ENCODE data around the gene TDRD9.
A peak's percentile ranks its signal among the peaks of the same experiment; 100 is the strongest.
"Not testable (repeated sequence)": the region's sequence is repeated elsewhere in the genome, so short reads cannot be mapped to it uniquely, and the experiment has no call there.

TDRD9 gene

GRCh38 chr14:103887557-103888115, 40.6 kb upstream of the TDRD9 start:
- no peaks in the 10 kb centered on the region for H3K27me3 Mint-ChIP-seq
- H3K4me3 Mint-ChIP-seq, result no peak overlapping the region
- no peaks in the 10 kb centered on the region for H3K9me3 Mint-ChIP-seq
- no peaks in the 10 kb centered on the region for H3K4me1 Mint-ChIP-seq
- H3K27ac Mint-ChIP-seq, result no peak overlapping the region
- H3K36me3 Mint-ChIP-seq, result no peaks in the 10 kb centered on the region

DNA sequence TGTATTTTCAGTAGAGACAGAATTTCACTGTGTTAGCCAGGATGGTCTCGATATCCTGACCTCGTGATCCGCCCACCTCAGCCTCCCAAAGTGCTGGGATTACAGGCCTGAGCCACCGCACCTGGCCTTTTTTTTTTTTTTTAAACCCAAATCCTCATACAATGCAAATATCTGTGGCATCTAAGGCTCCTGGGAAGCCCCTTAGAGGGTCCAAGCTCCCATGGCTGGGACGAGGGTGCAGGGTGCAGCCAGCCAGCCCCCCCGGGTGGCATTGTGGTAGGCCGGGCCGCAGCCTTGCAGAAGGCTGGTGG, 39.3 kb upstream of the TDRD9 start:
- H3K36me3 Mint-ChIP-seq, H3K4me3 Mint-ChIP-seq, H3K4me1 Mint-ChIP-seq: not testable (repeated sequence)

GRCh38 chr14:103889313-103890051, 38.8 kb upstream of the TDRD9 start:
- H3K9me3 Mint-ChIP-seq, result no peaks in the 10 kb centered on the region
- no peak overlapping the region for H3K27ac Mint-ChIP-seq
- H3K36me3 Mint-ChIP-seq, result no peaks in the 10 kb centered on the region
- H3K4me3 Mint-ChIP-seq, result no peak overlapping the region
- no peaks in the 10 kb centered on the region for H3K27me3 Mint-ChIP-seq
- H3K4me1 Mint-ChIP-seq, result no peaks in the 10 kb centered on the region

More for the DNA sequence above, 39.3 kb upstream of the TDRD9 start:
- H3K27ac Mint-ChIP-seq, H3K27me3 Mint-ChIP-seq, H3K9me3 Mint-ChIP-seq: not testable (repeated sequence)

DNA sequence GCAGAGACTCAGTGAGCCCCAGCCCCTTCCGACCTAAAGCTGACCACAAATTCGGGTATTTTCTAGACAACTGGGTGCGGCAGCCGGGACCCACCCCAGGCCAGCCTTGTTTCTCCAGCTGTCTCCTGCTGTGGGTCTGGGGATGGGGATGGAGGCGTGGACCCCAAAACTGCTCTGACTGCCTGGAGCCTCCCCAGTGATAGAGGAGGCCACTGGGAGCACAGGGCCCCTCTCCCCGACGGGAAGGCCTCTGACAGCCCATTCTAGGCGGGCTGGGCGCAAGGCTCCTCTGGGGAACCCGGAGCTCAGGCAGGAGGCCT, 38.2 kb upstream of the TDRD9 start:
- no peaks in the 10 kb centered on the region for H3K4me1 Mint-ChIP-seq
- H3K9me3 Mint-ChIP-seq, result no peaks in the 10 kb centered on the region
- H3K27me3 Mint-ChIP-seq, result no peaks in the 10 kb centered on the region
- H3K27ac Mint-ChIP-seq, result no peak overlapping the region
- H3K4me3 Mint-ChIP-seq, result no peak overlapping the region
- no peaks in the 10 kb centered on the region for H3K36me3 Mint-ChIP-seq

- no peaks in the 10 kb centered on the region for H3K36me3 Mint-ChIP-seq
- H3K27ac Mint-ChIP-seq, result no peak overlapping the region
- no peak overlapping the region for H3K4me3 Mint-ChIP-seq
- no peaks in the 10 kb centered on the region for H3K9me3 Mint-ChIP-seq
- no peaks in the 10 kb centered on the region for H3K4me1 Mint-ChIP-seq
- no peaks in the 10 kb centered on the region for H3K27me3 Mint-ChIP-seq
These were observed 37.2 kb upstream of the TDRD9 start for GRCh38 chr14:103890821-103891666.

- Mint-ChIP-seq H3K9me3 (no peaks in the 10 kb centered on the region), H3K4me1 (no peaks in the 10 kb centered on the region), H3K36me3 (no peaks in the 10 kb centered on the region), H3K27ac (no peak overlapping the region), H3K4me3 (no peak overlapping the region), H3K27me3 (no peaks in the 10 kb centered on the region)
These were observed 36.5 kb upstream of the TDRD9 start for GRCh38 chr14:103891667-103892215.

DNA sequence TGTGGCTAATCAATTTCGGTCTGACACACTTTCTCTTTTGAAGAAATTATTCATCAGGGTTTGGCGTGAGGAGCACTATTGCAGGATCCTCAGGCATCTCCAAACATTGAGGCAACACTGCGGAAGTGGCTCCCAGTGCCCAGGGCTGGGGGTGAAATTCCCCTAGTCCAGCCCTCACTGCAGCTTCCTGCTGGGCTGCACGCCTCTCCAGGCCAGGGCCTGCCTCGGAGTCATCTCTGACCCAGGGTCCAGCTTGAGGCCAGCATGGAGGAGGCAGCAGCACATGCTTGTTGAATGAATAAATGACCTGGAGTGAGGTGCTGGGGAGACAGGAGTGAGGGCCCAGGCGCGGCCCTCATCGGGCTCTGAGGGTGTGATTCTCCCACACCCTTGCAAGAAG, 36.0 kb upstream of the TDRD9 start:
- Mint-ChIP-seq H3K4me1 (no peaks in the 10 kb centered on the region), H3K9me3 (no peaks in the 10 kb centered on the region), H3K27me3 (no peaks in the 10 kb centered on the region), H3K4me3 (no peak overlapping the region), H3K27ac (no peak overlapping the region), H3K36me3 (no peaks in the 10 kb centered on the region)

GRCh38 chr14:103894034-103894722, 34.1 kb upstream of the TDRD9 start:
- Mint-ChIP-seq H3K4me3 (no peak overlapping the region), H3K27ac (no peak overlapping the region), H3K27me3 (no peaks in the 10 kb centered on the region), H3K9me3 (no peaks in the 10 kb centered on the region), H3K36me3 (no peaks in the 10 kb centered on the region), H3K4me1 (no peaks in the 10 kb centered on the region)

DNA sequence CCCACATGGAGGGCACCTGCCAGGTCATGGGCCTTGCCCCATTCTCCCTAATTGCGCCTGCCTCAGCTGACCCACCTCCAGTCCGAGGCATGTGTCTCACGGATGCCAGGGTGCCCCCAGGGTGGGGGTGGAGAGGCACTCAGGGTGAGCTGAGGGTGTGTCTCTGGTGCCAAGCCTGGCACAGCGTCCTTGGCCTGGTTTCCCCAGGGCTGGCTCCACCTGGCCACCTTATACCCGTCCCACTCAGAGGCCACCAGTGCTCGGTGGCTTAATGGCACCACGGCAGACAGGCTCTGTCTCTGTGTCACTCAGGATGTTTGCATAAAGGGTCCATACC, 33.6 kb upstream of the TDRD9 start:
- Mint-ChIP-seq H3K9me3 (no peaks in the 10 kb centered on the region), H3K27ac (no peak overlapping the region), H3K27me3 (no peaks in the 10 kb centered on the region), H3K4me1 (no peaks in the 10 kb centered on the region), H3K4me3 (no peak overlapping the region), H3K36me3 (no peaks in the 10 kb centered on the region)

DNA sequence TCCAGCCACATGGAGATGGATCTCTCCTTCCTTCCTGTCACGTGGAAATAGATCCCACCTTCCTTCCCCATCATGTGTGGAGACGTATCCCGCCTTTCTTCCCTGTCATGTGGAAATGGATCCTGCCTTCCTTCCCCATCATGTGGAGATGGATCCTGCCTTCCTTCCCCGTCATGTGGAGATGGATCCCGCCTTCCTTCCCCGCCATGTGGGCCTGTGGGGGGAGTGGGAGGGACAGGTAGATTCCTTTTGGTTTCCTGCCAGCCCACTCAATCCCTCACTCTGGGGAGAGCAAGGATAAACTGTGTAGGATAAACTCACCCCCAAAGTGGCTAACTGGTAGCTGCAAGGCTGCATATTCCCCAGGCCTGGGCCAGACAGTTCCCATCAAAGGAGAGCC, 31.7 kb upstream of the TDRD9 start:
- Mint-ChIP-seq H3K27ac (peak overlapping the region; percentile 61), H3K9me3 (no peaks in the 10 kb centered on the region)

DNA sequence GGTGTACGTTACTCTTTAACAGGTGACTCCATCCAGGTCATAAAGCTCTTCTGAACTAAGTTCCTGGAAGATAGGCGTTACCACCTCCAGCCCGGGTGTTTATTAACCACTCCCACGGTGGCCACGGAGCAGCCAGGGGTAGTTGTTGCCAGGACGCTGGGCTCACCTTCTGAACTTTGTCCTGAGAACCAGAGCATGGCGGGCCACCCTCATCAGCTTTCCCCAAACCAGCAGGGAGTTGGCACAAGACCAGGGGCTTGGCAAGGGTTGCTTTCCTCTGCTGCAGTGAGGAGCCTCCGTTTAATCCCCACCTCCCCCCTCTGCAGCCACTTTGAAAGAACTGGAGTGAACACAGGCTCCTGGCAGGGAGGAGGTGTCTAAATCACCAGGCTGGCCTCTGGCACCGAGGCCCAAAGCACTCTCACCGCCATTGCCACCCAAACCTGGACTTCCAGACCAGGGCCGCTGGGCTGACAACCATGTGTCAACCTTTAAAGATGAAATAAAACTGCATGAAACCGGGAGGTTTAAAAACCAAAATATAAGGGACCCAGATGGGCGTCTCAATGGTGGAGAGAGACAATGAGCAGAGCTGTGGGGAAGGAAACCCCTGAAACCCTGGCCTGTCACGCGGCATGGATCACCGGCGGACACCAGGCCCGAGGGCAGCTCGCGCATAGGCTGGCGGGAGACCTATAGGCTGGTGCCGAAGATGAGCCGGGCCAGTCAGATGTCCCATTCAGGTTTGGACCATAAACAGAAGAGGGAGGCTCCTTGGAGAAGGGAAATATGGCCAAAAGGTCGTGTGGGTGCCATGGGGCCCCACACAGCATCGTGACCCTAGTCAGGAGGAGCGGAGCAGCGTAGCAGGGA, 30.9 kb upstream of the TDRD9 start:
- H3K4me1 Mint-ChIP-seq, result peaks cover 6% of the 10 kb centered on the region
- no peaks in the 10 kb centered on the region for H3K27me3 Mint-ChIP-seq
- no peaks in the 10 kb centered on the region for H3K36me3 Mint-ChIP-seq
- H3K4me3 Mint-ChIP-seq, result no peak overlapping the region
- no peaks in the 10 kb centered on the region for H3K9me3 Mint-ChIP-seq
- no peak overlapping the region for H3K27ac Mint-ChIP-seq

More for the DNA sequence above, 31.7 kb upstream of the TDRD9 start:
- H3K4me1 Mint-ChIP-seq, result peaks cover 6% of the 10 kb centered on the region
- no peak overlapping the region for H3K4me3 Mint-ChIP-seq
- H3K27me3 Mint-ChIP-seq, result no peaks in the 10 kb centered on the region
- H3K36me3 Mint-ChIP-seq, result no peaks in the 10 kb centered on the region

GRCh38 chr14:103898204-103898603, 30.1 kb upstream of the TDRD9 start:
- no peaks in the 10 kb centered on the region for H3K36me3 Mint-ChIP-seq
- H3K9me3 Mint-ChIP-seq, result no peaks in the 10 kb centered on the region
- peaks cover 6% of the 10 kb centered on the region for H3K4me1 Mint-ChIP-seq
- no peak overlapping the region for H3K4me3 Mint-ChIP-seq
- H3K27ac Mint-ChIP-seq, result no peak overlapping the region
- H3K27me3 Mint-ChIP-seq, result no peaks in the 10 kb centered on the region

- H3K27ac Mint-ChIP-seq, result no peak overlapping the region
- H3K36me3 Mint-ChIP-seq, result no peaks in the 10 kb centered on the region
- no peaks in the 10 kb centered on the region for H3K9me3 Mint-ChIP-seq
- no peak overlapping the region for H3K4me3 Mint-ChIP-seq
- peaks cover 6% of the 10 kb centered on the region for H3K4me1 Mint-ChIP-seq
- H3K27me3 Mint-ChIP-seq, result no peaks in the 10 kb centered on the region
These were observed 29.5 kb upstream of the TDRD9 start for GRCh38 chr14:103898711-103899110.

DNA sequence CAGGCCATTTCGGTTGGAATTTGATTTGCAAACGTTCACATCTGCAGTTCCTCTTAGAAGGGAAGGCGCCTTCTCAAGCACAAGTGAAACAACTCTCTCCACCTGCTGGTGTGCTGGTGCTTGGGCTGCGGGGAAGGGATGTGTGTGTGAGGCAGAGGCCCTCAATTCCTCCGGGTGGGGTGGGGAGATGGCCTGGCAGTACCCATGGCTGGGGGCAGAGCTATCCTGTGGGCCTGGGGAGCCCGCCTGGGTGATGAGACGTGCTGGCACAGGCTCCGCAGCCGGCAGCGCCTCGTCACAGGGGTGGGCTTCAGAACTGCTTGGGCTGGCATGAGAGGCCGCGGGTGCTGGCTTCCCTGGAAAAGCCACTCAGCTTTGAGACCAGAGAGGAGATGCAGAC, 28.9 kb upstream of the TDRD9 start:
- Mint-ChIP-seq H3K36me3 (no peaks in the 10 kb centered on the region), H3K9me3 (no peaks in the 10 kb centered on the region), H3K27me3 (no peaks in the 10 kb centered on the region), H3K4me1 (peaks cover 6% of the 10 kb centered on the region), H3K27ac (no peak overlapping the region), H3K4me3 (no peak overlapping the region)

GRCh38 chr14:103899833-103900232, 28.4 kb upstream of the TDRD9 start:
- Mint-ChIP-seq H3K27ac (no peak overlapping the region), H3K27me3 (no peaks in the 10 kb centered on the region), H3K9me3 (no peaks in the 10 kb centered on the region), H3K4me1 (peaks cover 6% of the 10 kb centered on the region), H3K36me3 (no peaks in the 10 kb centered on the region), H3K4me3 (no peak overlapping the region)
